ENCODE data around the gene CFAP126. TPM values are rescaled to one million over a fixed set of nuclear protein-coding genes. Genes with fewer than 3 reads are reported as not detected.

CFAP126 gene
- total RNA-seq, 2 donors from 2014 or later = not detected

DNA sequence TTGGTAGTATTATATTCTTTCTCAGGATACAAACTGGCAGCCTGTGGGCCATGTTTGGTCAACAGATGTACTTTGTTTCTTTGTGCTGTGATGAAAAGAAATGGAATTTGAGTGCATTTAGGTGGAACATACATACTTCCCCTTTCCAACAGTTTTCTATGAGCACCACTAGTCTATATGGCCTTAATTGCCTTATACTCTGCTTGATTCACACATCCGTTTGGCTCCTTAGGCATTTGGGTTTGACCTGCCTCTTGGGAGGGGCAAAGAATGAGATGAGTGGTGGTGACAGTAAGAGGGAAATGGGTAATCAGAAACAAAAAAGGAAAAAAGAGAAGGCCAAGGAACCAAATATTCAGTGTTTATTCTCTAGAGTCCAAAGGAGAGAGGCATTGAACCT, 17.0 kb downstream of the CFAP126 start:
- DNase-seq = no peak
- intact Hi-C loops (cut with DNase I) = no loop called here
- Histone ChIP-seq H3K9ac (ENCODE audit: low read depth in 2 of 2, low read length in 2 of 2) (no peak overlapping the region), H3K27ac (no peak overlapping the region), H3K27me3 (no peaks in the 10 kb centered on the region), H3K36me3 (no peaks in the 10 kb centered on the region), H3K4me1 (no peaks in the 10 kb centered on the region), H3K4me3 (no peak overlapping the region), H3K9me3 (no peaks in the 10 kb centered on the region)
- TF ChIP-seq, protein P1, sequence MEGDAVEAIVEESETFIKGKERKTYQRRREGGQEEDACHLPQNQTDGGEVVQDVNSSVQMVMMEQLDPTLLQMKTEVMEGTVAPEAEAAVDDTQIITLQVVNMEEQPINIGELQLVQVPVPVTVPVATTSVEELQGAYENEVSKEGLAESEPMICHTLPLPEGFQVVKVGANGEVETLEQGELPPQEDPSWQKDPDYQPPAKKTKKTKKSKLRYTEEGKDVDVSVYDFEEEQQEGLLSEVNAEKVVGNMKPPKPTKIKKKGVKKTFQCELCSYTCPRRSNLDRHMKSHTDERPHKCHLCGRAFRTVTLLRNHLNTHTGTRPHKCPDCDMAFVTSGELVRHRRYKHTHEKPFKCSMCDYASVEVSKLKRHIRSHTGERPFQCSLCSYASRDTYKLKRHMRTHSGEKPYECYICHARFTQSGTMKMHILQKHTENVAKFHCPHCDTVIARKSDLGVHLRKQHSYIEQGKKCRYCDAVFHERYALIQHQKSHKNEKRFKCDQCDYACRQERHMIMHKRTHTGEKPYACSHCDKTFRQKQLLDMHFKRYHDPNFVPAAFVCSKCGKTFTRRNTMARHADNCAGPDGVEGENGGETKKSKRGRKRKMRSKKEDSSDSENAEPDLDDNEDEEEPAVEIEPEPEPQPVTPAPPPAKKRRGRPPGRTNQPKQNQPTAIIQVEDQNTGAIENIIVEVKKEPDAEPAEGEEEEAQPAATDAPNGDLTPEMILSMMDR (IDR thresholded peaks at IDR 0.05) = no peak

DNA sequence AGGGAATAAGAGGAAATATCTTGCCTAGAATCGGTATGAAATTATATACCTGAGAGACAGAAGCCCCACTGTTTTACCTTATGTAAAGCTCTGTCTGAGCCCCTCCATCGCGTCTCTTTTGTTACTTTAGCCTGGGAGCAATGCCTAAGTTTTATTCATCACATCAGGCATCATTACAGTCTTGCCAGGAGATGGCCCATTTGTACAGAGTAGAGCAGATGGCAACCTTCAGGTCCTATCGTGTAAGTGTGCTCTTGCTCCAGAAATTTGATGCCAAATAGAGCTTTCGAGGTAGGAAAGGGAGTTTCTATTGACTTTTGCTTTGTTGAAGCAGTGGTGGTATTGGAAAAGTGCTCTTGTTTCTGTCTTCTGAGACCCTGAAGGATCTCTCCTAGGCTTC, 24.9 kb downstream of the CFAP126 start:
- Histone ChIP-seq H3K9ac (ENCODE audit: low read depth in 2 of 2, low read length in 2 of 2) (no peak overlapping the region), H3K4me1 (no peaks in the 10 kb centered on the region), H3K27ac (no peak overlapping the region), H3K36me3 (peaks cover 4% of the 10 kb centered on the region), H3K27me3 (no peaks in the 10 kb centered on the region), H3K4me3 (no peak overlapping the region), H3K9me3 (no peaks in the 10 kb centered on the region)
- TF ChIP-seq, protein P1 (IDR thresholded peaks at IDR 0.05) = no peak
- intact Hi-C loops (cut with DNase I) = no loop called here
- DNase-seq = no peak

DNA sequence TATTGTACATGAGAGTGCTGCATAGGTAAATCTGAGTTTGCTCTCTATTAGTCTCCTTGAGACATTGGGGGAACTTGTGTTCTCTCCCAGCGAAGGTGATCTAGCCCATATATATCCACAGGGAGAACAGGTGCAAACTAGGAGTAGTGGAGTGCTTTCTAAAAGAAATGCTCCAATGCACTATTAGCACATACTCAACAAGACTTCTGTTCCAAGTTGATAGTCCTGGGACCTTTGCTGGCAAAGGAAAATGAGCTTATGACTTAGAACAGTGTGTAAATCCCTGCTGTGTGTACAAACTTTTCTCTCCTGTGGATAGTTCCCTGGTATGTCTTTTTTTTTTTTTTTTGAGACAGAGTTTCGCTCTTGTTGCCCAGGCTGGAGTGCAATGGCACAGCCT, 25.5 kb downstream of the CFAP126 start:
- H3K36me3 ChIP-seq = peaks cover 4% of the 10 kb centered on the region
- no peak overlapping the region for H3K9ac ChIP-seq (ENCODE audit: low read depth in 2 of 2, low read length in 2 of 2)
- no peak for DNase-seq
- no peak overlapping the region for H3K4me3 ChIP-seq
- H3K27ac ChIP-seq = no peak overlapping the region
- H3K9me3 ChIP-seq = no peaks in the 10 kb centered on the region
- TF ChIP-seq, protein P1 (IDR thresholded peaks at IDR 0.05) = no peak
- intact Hi-C loops (cut with DNase I) = no loop called here
- H3K27me3 ChIP-seq = no peaks in the 10 kb centered on the region
- no peaks in the 10 kb centered on the region for H3K4me1 ChIP-seq

DNA sequence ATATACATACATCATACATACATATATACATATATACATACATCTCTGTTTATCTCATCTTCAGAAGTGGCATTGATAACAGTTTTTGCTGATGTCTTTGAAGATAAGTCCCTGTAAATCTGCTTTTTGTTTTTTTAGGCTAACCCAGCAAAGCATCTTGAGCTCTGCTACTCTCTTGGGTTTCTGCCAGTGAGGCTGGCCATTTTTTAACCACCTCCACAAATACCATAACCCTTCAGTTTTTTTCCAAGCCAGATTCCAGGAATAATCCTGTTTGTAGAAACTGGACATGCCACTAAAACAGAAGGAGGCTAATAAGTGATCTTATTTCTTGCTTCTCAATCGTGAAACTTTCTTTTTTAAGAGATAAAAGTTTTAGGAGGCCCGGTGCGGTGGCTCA, 31.9 kb downstream of the CFAP126 start:
- Histone ChIP-seq H3K27ac (no peak overlapping the region), H3K9ac (ENCODE audit: low read depth in 2 of 2, low read length in 2 of 2) (no peak overlapping the region), H3K4me1 (no peaks in the 10 kb centered on the region), H3K9me3 (no peaks in the 10 kb centered on the region), H3K27me3 (no peaks in the 10 kb centered on the region), H3K4me3 (no peak overlapping the region), H3K36me3 (no peaks in the 10 kb centered on the region)
- intact Hi-C loops (cut with DNase I) = no loop called here
- TF ChIP-seq, protein P1 (IDR thresholded peaks at IDR 0.05) = no peak
- no peak for DNase-seq

DNA sequence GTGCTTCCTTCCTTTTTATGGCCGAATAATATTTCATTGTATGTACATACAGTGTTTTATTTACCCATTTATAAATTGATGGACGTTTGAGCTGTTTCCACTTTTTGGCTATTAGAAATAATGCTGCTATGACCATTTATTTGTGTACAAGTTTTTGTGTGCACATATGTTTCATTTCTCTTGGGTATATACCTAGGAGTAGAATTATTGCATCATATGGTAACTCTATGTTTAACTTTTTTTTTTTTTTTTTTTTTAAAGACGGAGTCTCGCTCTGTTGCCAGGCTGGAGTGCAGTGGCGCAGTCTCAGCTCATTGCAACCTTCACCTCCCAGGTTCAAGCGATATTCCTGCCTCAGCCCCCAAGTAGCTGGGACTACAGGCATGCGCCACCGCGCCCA, 34.5 kb downstream of the CFAP126 start:
- H3K4me1 ChIP-seq = no peaks in the 10 kb centered on the region
- no peak overlapping the region for H3K27ac ChIP-seq
- no peaks in the 10 kb centered on the region for H3K27me3 ChIP-seq
- no peaks in the 10 kb centered on the region for H3K9me3 ChIP-seq
- intact Hi-C loops (cut with DNase I) = no loop called here
- H3K36me3 ChIP-seq = no peaks in the 10 kb centered on the region
- no peak overlapping the region for H3K9ac ChIP-seq (ENCODE audit: low read depth in 2 of 2, low read length in 2 of 2)
- DNase-seq = no peak
- H3K4me3 ChIP-seq = no peak overlapping the region
- TF ChIP-seq, protein P1 (IDR thresholded peaks at IDR 0.05) = no peak

DNA sequence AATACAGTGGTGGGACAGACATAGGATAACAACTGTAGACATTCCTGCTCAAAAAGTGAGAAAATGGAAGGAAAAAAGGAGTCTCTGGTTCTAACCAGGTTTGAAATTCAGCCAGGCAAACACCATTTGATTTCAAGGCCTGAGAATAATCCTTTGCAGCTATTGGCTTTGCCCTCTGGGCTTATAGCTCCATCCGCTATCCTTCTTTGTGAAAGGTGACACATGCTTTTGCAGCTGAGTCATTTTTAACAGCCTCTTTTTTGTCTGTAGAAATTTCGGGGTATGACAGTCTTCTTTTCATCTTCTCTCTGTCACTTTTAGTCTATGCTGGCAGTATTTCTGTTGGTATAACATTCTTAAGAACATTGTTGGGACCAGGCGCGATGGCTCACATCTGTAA, 37.3 kb downstream of the CFAP126 start:
- Histone ChIP-seq H3K27ac (no peak overlapping the region), H3K27me3 (no peaks in the 10 kb centered on the region), H3K36me3 (no peaks in the 10 kb centered on the region), H3K4me3 (no peak overlapping the region), H3K9me3 (no peaks in the 10 kb centered on the region), H3K4me1 (no peaks in the 10 kb centered on the region), H3K9ac (ENCODE audit: low read depth in 2 of 2, low read length in 2 of 2) (no peak overlapping the region)
- DNase-seq = no peak
- TF ChIP-seq, protein P1 (IDR thresholded peaks at IDR 0.05) = no peak
- intact Hi-C loops (cut with DNase I) = no loop called here

Measured in colonic mucosa (tissue), 4 donors.